ENCODE data around the gene ZDHHC12.

Gene ZDHHC12

DNA sequence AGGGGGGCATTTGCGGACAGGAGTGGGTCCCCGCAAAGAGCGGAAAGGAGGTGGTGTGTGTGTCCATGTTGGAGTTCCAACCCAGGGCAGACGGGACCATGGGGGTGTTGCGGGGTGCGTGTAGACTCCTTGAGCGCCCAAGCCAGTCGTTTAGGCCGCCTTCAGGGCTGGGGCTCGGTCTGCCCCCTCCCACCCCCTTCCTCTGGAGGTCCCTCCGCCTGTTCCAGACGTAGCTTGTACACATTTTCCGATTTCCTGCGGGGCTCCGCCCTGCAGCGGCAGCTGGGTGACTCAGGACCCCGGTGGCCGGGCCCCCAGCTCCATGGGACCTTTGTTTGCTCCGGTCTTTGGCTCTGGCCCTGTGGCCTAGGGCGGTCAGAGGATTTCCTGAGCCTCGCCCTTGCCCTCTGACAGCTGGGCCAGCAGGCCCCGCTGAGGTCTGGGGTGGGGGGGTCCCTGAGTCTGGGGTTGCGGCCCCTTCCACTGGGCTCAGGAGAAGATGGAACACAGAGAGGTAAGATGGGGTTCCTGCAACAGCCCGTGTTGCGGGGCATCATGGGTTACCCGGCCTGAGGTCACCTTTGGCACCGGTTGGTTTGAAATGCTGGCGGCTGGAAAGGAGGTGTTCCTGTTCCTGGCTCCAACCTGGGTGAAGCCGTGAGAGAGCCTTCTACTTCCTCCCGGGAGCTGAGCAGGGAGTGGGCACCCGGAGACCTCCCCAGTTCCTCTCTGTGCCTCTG, 20.1 kb downstream of the ZDHHC12 start:
- Histone ChIP-seq H2AK5ac (ENCODE audit: low read length) (peak overlapping the region; percentile 57), H3K4me1 (ENCODE audit: control insufficient read depth in 1 of 2, insufficient read depth in 2 of 2, low read length in 2 of 2) (peaks cover 9 to 11% of the 10 kb centered on the region in 2 experiments), H3K27me3 (ENCODE audit: insufficient read depth, low read length) (no peaks in the 10 kb centered on the region), H3K79me2 (ENCODE audit: control insufficient read depth, insufficient read depth, low read length, poor library complexity) (peaks cover 4% of the 10 kb centered on the region), H3K14ac (ENCODE audit: low read length) (peak overlapping the region; percentile 68), H3K79me1 (ENCODE audit: low read length) (peaks cover 5% of the 10 kb centered on the region), H4K91ac (ENCODE audit: low read depth, low read length) (peak overlapping the region; percentile 42), H4K12ac (ENCODE audit: low read depth, low read length) (peak overlapping the region; percentile 74), H3K4me2 (ENCODE audit: low read length) (peak overlapping the region; percentile 99), H2BK12ac (ENCODE audit: low read length) (no peak overlapping the region), H3K27ac (ENCODE audit: low read depth, low read length) (no peak overlapping the region), H3K23ac (ENCODE audit: low read length) (no peak overlapping the region), H2BK5ac (ENCODE audit: low read depth, low read length, poor library complexity) (no peak overlapping the region), H3K18ac (ENCODE audit: low read length) (peak overlapping the region; percentile 63), H3K4ac (ENCODE audit: low read depth, low read length) (peak overlapping the region; percentile 51), H3K36me3 (ENCODE audit: control insufficient read depth in 1 of 2, insufficient read depth in 2 of 2, low read length in 2 of 2) (peaks cover 16 to 18% of the 10 kb centered on the region in 2 experiments), H3K9ac (ENCODE audit: low read length) (no peak overlapping the region), H4K8ac (ENCODE audit: low read depth, low read length) (peak overlapping the region; percentile 84), H2BK120ac (ENCODE audit: insufficient read depth, low read length, poor library complexity) (no peak overlapping the region), H3K4me3 (ENCODE audit: low read depth, low read length) (peak overlapping the region; percentile 37), H3K9me3 (ENCODE audit: insufficient read depth, low read depth, low read length) (peaks cover 3% of the 10 kb centered on the region), H2AFZ (ENCODE audit: insufficient read depth, low read length, poor library complexity) (peak overlapping the region; percentile 75)
- no peak for DNase-seq
- WGBS (ENCODE audit: extremely low coverage, insufficient coverage, insufficient read length) = no CpG with 5 or more reads among the region's 31 CpGs

DNA sequence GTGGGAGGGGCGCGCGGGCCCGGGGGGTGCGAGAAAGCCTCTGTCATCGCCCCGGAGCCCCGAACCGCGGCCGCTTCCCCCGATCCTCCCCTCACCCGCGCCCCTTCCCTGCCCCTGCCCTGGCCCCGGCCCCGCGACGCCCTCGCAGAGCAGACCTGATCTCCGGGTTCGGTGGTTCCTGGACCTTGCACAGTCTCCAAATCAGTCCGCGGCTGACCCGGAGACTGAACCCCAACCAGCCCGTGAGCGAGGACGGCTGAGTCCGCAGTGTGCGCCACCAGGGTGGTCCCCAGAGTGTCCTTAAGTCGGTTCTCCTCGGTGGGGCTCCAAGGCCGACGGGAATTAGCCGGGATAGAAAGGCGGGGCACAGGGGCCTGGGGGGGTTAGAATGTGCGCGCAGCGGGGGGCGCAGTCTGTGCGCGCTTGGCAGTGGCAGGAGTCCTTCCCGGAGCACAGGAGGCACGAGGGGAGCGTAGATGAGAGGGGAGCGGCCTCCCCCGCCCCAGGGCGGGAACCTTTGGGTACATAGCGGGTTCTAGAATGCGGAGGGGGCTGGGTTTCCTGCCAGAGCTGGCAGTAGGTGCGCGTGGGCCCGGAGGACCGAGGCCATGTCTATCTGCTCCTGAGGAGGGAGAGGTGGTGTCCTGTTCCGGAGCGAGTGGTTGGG, 20.8 kb downstream of the ZDHHC12 start:
- Histone ChIP-seq H3K4me1 (ENCODE audit: control insufficient read depth in 1 of 2, insufficient read depth in 2 of 2, low read length in 2 of 2) (peaks cover 9 to 11% of the 10 kb centered on the region in 2 experiments), H3K4me2 (ENCODE audit: low read length) (peak overlapping the region; percentile 99), H3K79me1 (ENCODE audit: low read length) (peaks cover 5% of the 10 kb centered on the region), H3K23ac (ENCODE audit: low read length) (no peak overlapping the region), H3K14ac (ENCODE audit: low read length) (peak overlapping the region; percentile 77), H2AK5ac (ENCODE audit: low read length) (peak overlapping the region; percentile 57), H2BK12ac (ENCODE audit: low read length) (no peak overlapping the region), H3K27ac (ENCODE audit: low read depth, low read length) (no peak overlapping the region), H2BK120ac (ENCODE audit: insufficient read depth, low read length, poor library complexity) (peak overlapping the region; percentile 61), H3K4me3 (ENCODE audit: low read depth, low read length) (peak overlapping the region; percentile 83), H4K8ac (ENCODE audit: low read depth, low read length) (peak overlapping the region; percentile 84), H3K36me3 (ENCODE audit: control insufficient read depth in 1 of 2, insufficient read depth in 2 of 2, low read length in 2 of 2) (peaks cover 16 to 18% of the 10 kb centered on the region in 2 experiments), H2BK5ac (ENCODE audit: low read depth, low read length, poor library complexity) (no peak overlapping the region), H3K18ac (ENCODE audit: low read length) (peak overlapping the region; percentile 63), H3K4ac (ENCODE audit: low read depth, low read length) (peak overlapping the region; percentile 51), H3K9me3 (ENCODE audit: insufficient read depth, low read depth, low read length) (peaks cover 3% of the 10 kb centered on the region), H3K9ac (ENCODE audit: low read length) (peak overlapping the region; percentile 89), H2AFZ (ENCODE audit: insufficient read depth, low read length, poor library complexity) (peak overlapping the region; percentile 75), H3K79me2 (ENCODE audit: control insufficient read depth, insufficient read depth, low read length, poor library complexity) (peaks cover 4% of the 10 kb centered on the region), H4K91ac (ENCODE audit: low read depth, low read length) (peak overlapping the region; percentile 55), H3K27me3 (ENCODE audit: insufficient read depth, low read length) (no peaks in the 10 kb centered on the region), H4K12ac (ENCODE audit: low read depth, low read length) (peak overlapping the region; percentile 74)
- WGBS (ENCODE audit: extremely low coverage, insufficient coverage, insufficient read length) = no CpG with 5 or more reads among the region's 55 CpGs
- DNase-seq = no peak

DNA sequence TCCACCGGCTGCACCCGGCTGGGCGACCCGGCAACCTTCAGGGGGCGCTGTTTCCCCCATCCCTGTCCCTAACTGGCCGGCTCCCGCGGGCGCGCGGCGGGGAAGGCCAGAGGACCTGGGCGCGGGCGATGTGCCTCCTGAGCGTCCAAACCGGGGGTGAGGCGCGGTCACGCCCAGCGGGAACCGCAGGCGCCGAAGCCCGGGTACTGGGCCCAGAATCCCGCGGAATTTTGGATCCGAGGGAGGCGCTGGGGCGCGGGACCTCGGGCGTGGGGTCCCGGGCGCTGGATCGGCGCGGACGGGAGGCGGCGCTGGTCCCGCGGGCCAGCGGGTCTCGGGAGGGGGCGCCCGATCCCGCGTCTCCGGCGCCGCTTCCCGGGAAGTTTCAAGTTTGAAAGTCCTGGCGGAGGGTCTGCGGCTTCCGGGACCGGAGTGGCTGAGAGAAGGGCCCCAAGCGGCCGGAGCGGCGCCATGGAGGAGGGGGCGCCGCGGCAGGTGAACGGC, 21.4 kb downstream of the ZDHHC12 start, which contains the start of gene PKN3:
Gene PKN3 (plus strand): TSS at position 59 of the 504 bp plus-strand sequence. CDS start 413 bp downstream, at position 472.
- peak within 1 kb of the TSS; percentile 87 for H2BK5ac ChIP-seq (ENCODE audit: low read depth, low read length, poor library complexity)
- DNase-seq = peak; percentile 71 to 92
- H3K27ac ChIP-seq (ENCODE audit: low read depth, low read length) = peak within 1 kb of the TSS; percentile 83
- H4K12ac ChIP-seq (ENCODE audit: low read depth, low read length) = peak within 1 kb of the TSS; percentile 80
- H3K27me3 ChIP-seq (ENCODE audit: insufficient read depth, low read length) = no peaks in the 10 kb centered on the region
- H3K4me1 ChIP-seq (ENCODE audit: control insufficient read depth in 1 of 2, insufficient read depth in 2 of 2, low read length in 2 of 2) = peaks cover 9 to 11% of the 10 kb centered on the region in 2 experiments
- H3K9me3 ChIP-seq (ENCODE audit: insufficient read depth, low read depth, low read length) = peaks cover 3% of the 10 kb centered on the region
- H2BK12ac ChIP-seq (ENCODE audit: low read length) = peak within 1 kb of the TSS; percentile 86
- peaks cover 16 to 17% of the 10 kb centered on the region in 2 experiments for H3K36me3 ChIP-seq (ENCODE audit: control insufficient read depth in 1 of 2, insufficient read depth in 2 of 2, low read length in 2 of 2)
- H3K79me1 ChIP-seq (ENCODE audit: low read length) = peaks cover 5% of the 10 kb centered on the region
- H2AK5ac ChIP-seq (ENCODE audit: low read length) = peak within 1 kb of the TSS; percentile 57
- H3K4me3 ChIP-seq (ENCODE audit: low read depth, low read length) = peak within 1 kb of the TSS; percentile 83
- peak within 1 kb of the TSS; percentile 99 for H3K4me2 ChIP-seq (ENCODE audit: low read length)
- H2BK120ac ChIP-seq (ENCODE audit: insufficient read depth, low read length, poor library complexity) = peak within 1 kb of the TSS; percentile 90
- no peak within 1 kb of the TSS for H3K23ac ChIP-seq (ENCODE audit: low read length)
- H3K79me2 ChIP-seq (ENCODE audit: control insufficient read depth, insufficient read depth, low read length, poor library complexity) = peaks cover 4% of the 10 kb centered on the region
- peak within 1 kb of the TSS; percentile 75 for H2AFZ ChIP-seq (ENCODE audit: insufficient read depth, low read length, poor library complexity)
- H3K14ac ChIP-seq (ENCODE audit: low read length) = peak within 1 kb of the TSS; percentile 77
- H4K8ac ChIP-seq (ENCODE audit: low read depth, low read length) = peak within 1 kb of the TSS; percentile 84
- H4K91ac ChIP-seq (ENCODE audit: low read depth, low read length) = peak within 1 kb of the TSS; percentile 76
- H3K9ac ChIP-seq (ENCODE audit: low read length) = peak within 1 kb of the TSS; percentile 89
- peak within 1 kb of the TSS; percentile 72 for H3K18ac ChIP-seq (ENCODE audit: low read length)
- no CpG with 5 or more reads among the region's 65 CpGs for WGBS (ENCODE audit: extremely low coverage, insufficient coverage, insufficient read length)
- H3K4ac ChIP-seq (ENCODE audit: low read depth, low read length) = peak within 1 kb of the TSS; percentile 59

- H3K4me1 ChIP-seq (ENCODE audit: control insufficient read depth in 1 of 2, insufficient read depth in 2 of 2, low read length in 2 of 2) = peaks cover 9 to 11% of the 10 kb centered on the region in 2 experiments
- no peak overlapping the region for H2AFZ ChIP-seq (ENCODE audit: insufficient read depth, low read length, poor library complexity)
- no peak overlapping the region for H3K9ac ChIP-seq (ENCODE audit: low read length)
- no peak overlapping the region for H3K18ac ChIP-seq (ENCODE audit: low read length)
- no peak overlapping the region for H3K4ac ChIP-seq (ENCODE audit: low read depth, low read length)
- H3K79me2 ChIP-seq (ENCODE audit: control insufficient read depth, insufficient read depth, low read length, poor library complexity) = peaks cover 4% of the 10 kb centered on the region
- no peak overlapping the region for H4K12ac ChIP-seq (ENCODE audit: low read depth, low read length)
- no peak overlapping the region for H3K4me2 ChIP-seq (ENCODE audit: low read length)
- peaks cover 8 to 9% of the 10 kb centered on the region in 2 experiments for H3K36me3 ChIP-seq (ENCODE audit: control insufficient read depth in 1 of 2, insufficient read depth in 2 of 2, low read length in 2 of 2)
- peaks cover 5% of the 10 kb centered on the region for H3K79me1 ChIP-seq (ENCODE audit: low read length)
- H3K4me3 ChIP-seq (ENCODE audit: low read depth, low read length) = no peak overlapping the region
- no peak for DNase-seq
- no CpG with 5 or more reads among the region's 10 CpGs for WGBS (ENCODE audit: extremely low coverage, insufficient coverage, insufficient read length)
- no peak overlapping the region for H4K91ac ChIP-seq (ENCODE audit: low read depth, low read length)
- no peak overlapping the region for H3K14ac ChIP-seq (ENCODE audit: low read length)
- no peak overlapping the region for H3K27ac ChIP-seq (ENCODE audit: low read depth, low read length)
- no peak overlapping the region for H2BK12ac ChIP-seq (ENCODE audit: low read length)
- no peak overlapping the region for H2AK5ac ChIP-seq (ENCODE audit: low read length)
- peaks cover 3% of the 10 kb centered on the region for H3K9me3 ChIP-seq (ENCODE audit: insufficient read depth, low read depth, low read length)
- no peak overlapping the region for H2BK5ac ChIP-seq (ENCODE audit: low read depth, low read length, poor library complexity)
- no peak overlapping the region for H4K8ac ChIP-seq (ENCODE audit: low read depth, low read length)
- H3K23ac ChIP-seq (ENCODE audit: low read length) = no peak overlapping the region
- no peaks in the 10 kb centered on the region for H3K27me3 ChIP-seq (ENCODE audit: insufficient read depth, low read length)
- no peak overlapping the region for H2BK120ac ChIP-seq (ENCODE audit: insufficient read depth, low read length, poor library complexity)
Observed at GRCh38 chr9:128701227-128701854, 22.6 kb downstream of the ZDHHC12 start.

All from trophoblast cell (in vitro differentiated cells and primary cell).